HepG2 (cell line): Measurements from ENCODE around the gene ERMARD. TPM values are rescaled to one million over a fixed set of nuclear protein-coding genes. Genes with fewer than 3 reads are reported as not detected.

Experiments used
- ATF5 ChIP-seq: sonication (generic); formaldehyde crosslinking; IDR thresholded peaks from 2 replicates; pipeline ENCODE4 v1.4.0; 2020; ENCODE audit warnings: mild to moderate bottlenecking, low read depth, missing genetic modification reagents
- CBX2 ChIP-seq, 2 experiments: fragments of 200-600 bp in 1 of 2; sonication (generic); formaldehyde crosslinking in 1 of 2; IDR thresholded peaks; 2 replicates each; pipeline versions ENCODE4 v1.7.0 to v1.8.1; 2018 to 2022; ENCODE audit warnings: low read depth in 2 of 2, low read length in 1 of 2, mild to moderate bottlenecking in 1 of 2, missing genetic modification reagents in 1 of 2
- E2F5 ChIP-seq: sonication (generic); formaldehyde crosslinking; conservative IDR thresholded peaks from 2 replicates; pipeline ENCODE4 v1.4.0; 2020; ENCODE audit warnings: missing genetic modification reagents
- EED ChIP-seq: sonication (generic); formaldehyde crosslinking; IDR thresholded peaks from 2 replicates; pipeline ENCODE4 v1.5.0; 2020; ENCODE audit warnings: mild to moderate bottlenecking, missing genetic modification reagents
- EHMT2 ChIP-seq: fragments of 200-600 bp; sonication (generic); IDR thresholded peaks from 2 replicates; pipeline ENCODE4 v1.7.0; 2017; ENCODE audit warnings: antibody characterized with exemption, low read depth, low read length, borderline replicate concordance
- HMG20A ChIP-seq: IDR thresholded peaks from 2 replicates; pipeline ENCODE4 v1.6.1; 2016; ENCODE audit warnings: borderline replicate concordance
- KLF9 ChIP-seq: IDR thresholded peaks from 2 replicates; pipeline ENCODE4 v1.6.1; 2016; ENCODE audit warnings: low read depth
- MAX ChIP-seq: IDR thresholded peaks from 2 replicates; pipeline ENCODE4 v1.6.1; 2012; ENCODE audit warnings: inconsistent platforms
- NFATC3 ChIP-seq: sonication (generic); formaldehyde crosslinking; IDR thresholded peaks from 2 replicates; pipeline ENCODE4 v1.5.1; 2020; ENCODE audit warnings: mild to moderate bottlenecking, missing genetic modification reagents
- NR3C1 ChIP-seq: sonication (generic); formaldehyde crosslinking; IDR thresholded peaks from 2 replicates; pipeline ENCODE4 v1.4.0; 2020; ENCODE audit warnings: missing genetic modification reagents
- PBX3 ChIP-seq: sonication (generic); formaldehyde crosslinking; IDR thresholded peaks from 2 replicates; pipeline ENCODE4 v1.8.1; 2023; ENCODE audit warnings: missing genetic modification reagents, inconsistent platforms, borderline replicate concordance
- SIX1 ChIP-seq: sonication (generic); formaldehyde crosslinking; IDR thresholded peaks from 2 replicates; pipeline ENCODE4 v1.4.0; 2020; ENCODE audit warnings: missing genetic modification reagents, borderline replicate concordance
- TARDBP ChIP-seq: sonication (generic); formaldehyde crosslinking; IDR thresholded peaks from 2 replicates; pipeline ENCODE4 v1.8.0; 2022; ENCODE audit warnings: mild to moderate bottlenecking, missing genetic modification reagents
- TRAFD1 ChIP-seq: sonication (generic); formaldehyde crosslinking; IDR thresholded peaks from 2 replicates; pipeline ENCODE4 v1.5.1; 2020; ENCODE audit warnings: missing genetic modification reagents, mild to moderate bottlenecking, borderline replicate concordance
- ZGPAT ChIP-seq: IDR thresholded peaks from 2 replicates; pipeline ENCODE4 v1.6.1; 2016; ENCODE audit warnings: mild to moderate bottlenecking
- ZNF646 ChIP-seq: sonication (generic); formaldehyde crosslinking; IDR thresholded peaks from 2 replicates; pipeline ENCODE4 v1.9.0; 2021; ENCODE audit warnings: mild to moderate bottlenecking, missing genetic modification reagents
- polyA plus RNA-seq, 8 experiments: library from polyadenylated mRNA; depleted of rRNA in 3 of 8; stranded (reverse) in 7 of 8; unstranded in 1 of 8; fragments of >200 nt; fragmentation: Illumina TruSeq in 4 of 8; extraction: Trizol in 4 of 8; gene quantifications; 2 replicates each; pipeline versions ENCODE4 v1.2.1 to v1.2.3, GENCODE V29; 2011 to 2016; ENCODE audit warnings: low read depth in 4 of 8, missing spikeins in 1 of 8, mixed read lengths in 1 of 8; ENCODE audit not compliant: insufficient read depth in 1 of 8
- total RNA-seq, 5 experiments: library from RNA; depleted of rRNA; stranded (reverse); fragments of >200 nt; fragmentation: Illumina TruSeq; extraction: Trizol; gene quantifications; 2 replicates each; pipeline ENCODE4 v1.2.3, GENCODE V29; 2016; ENCODE audit warnings: low read depth in 1 of 5

ERMARD gene
- total and polyA plus RNA-seq, 2 of the 13 experiments (the other 11 are each of a cell fraction or from before 2014, with no cell fraction given), result 8.8 to 10.7 TPM

- TF ChIP-seq E2F5 (no peak), KLF9 (CRISPR knock-in tag) (no peak), ZNF646 (CRISPR knock-in tag) (no peak), HMG20A (no peak), ZGPAT (CRISPR knock-in tag) (peak; percentile 19; the same call in 1 of the 2 replicates), NFATC3 (0 out of 2 replicates have a peak, but pooled peaks have one; percentile 61), TRAFD1 (CRISPR knock-in tag) (no peak), ATF5 (CRISPR knock-in tag) (no peak), SIX1 (CRISPR knock-in tag) (no peak), EHMT2 (no peak), EED (CRISPR knock-in tag) (no peak), MAX (peak; percentile 39), TARDBP (CRISPR knock-in tag) (no peak), CBX2 (IDR thresholded peaks at IDR 0.05; ENCODE audit: low read depth, low read length) (no peak), CBX2 (CRISPR knock-in tag; IDR thresholded peaks at IDR 0.05; ENCODE audit: low read depth) (no peak), NR3C1 (CRISPR knock-in tag) (no peak), PBX3 (CRISPR knock-in tag) (no peak)
Observed at GRCh38 chr6:169723200-169723909, 28.1 kb upstream of the ERMARD start (continued).
